Urinary bladder (tissue), 4 donors: Measurements from ENCODE around the gene AGO4. TPM values are rescaled to one million over a fixed set of nuclear protein-coding genes. Genes with fewer than 3 reads are reported as not detected.
"Not testable (repeated sequence)": the region's sequence is repeated elsewhere in the genome, so short reads cannot be mapped to it uniquely, and the experiment has no call there.

Experiments
- DNase-seq: peaks from one replicate; pipeline ENCODE4 v3.0.0-alpha.2; 2015; ENCODE audit errors: extremely low spot score
- H3K27ac ChIP-seq: one replicate; pipeline ENCODE4 v1.5.1; 2013; ENCODE audit warnings: low read depth, mild to moderate bottlenecking, moderate library complexity
- H3K36me3 ChIP-seq: one replicate; pipeline ENCODE4 v1.6.1; 2013; ENCODE audit warnings: mild to moderate bottlenecking, moderate library complexity; ENCODE audit not compliant: insufficient read depth
- H3K4me1 ChIP-seq: one replicate; pipeline ENCODE4 v1.6.1; 2013; ENCODE audit warnings: mild to moderate bottlenecking, moderate library complexity; ENCODE audit not compliant: insufficient read depth
- H3K4me3 ChIP-seq: one replicate; pipeline ENCODE4 v1.5.1; 2013; ENCODE audit warnings: low read depth, low read length
- WGBS: extraction: QIAGEN DNeasy Blood & Tissue Kit; methylation state at CpG from one replicate; pipeline ENCODE4 v1.1.7; 2013; 5-methylcytosine and 5-hydroxymethylcytosine counted together
- polyA plus RNA-seq: library from polyadenylated mRNA; stranded (reverse); fragments of 200-250 nt; gene quantifications from one replicate; pipeline ENCODE4 v1.2.3, GENCODE V29; 2013
- total RNA-seq: library from RNA; depleted of rRNA; stranded (reverse); fragments of >200 nt; gene quantifications from one replicate; pipeline ENCODE4 v1.2.3, GENCODE V29; 2014
- donor health status: healthy with polysubstance abuse.
- donor health status: healthy.

The AGO4 gene
- total and polyA plus RNA-seq, 2 donors = 11.2 to 31.7 TPM

GRCh38 chr1:35795295-35795694, 12.5 kb upstream of the AGO4 start:
- 68% methylated on average over 7 of the region's 7 CpGs for WGBS
- H3K4me3 ChIP-seq = no peak overlapping the region
- H3K36me3 ChIP-seq = no peaks in the 10 kb centered on the region
- H3K27ac ChIP-seq = no peak overlapping the region
- no peaks in the 10 kb centered on the region for H3K4me1 ChIP-seq
- no peak for DNase-seq

- no peak for DNase-seq
- Histone ChIP-seq H3K36me3 (no peaks in the 10 kb centered on the region), H3K4me3 (no peak overlapping the region), H3K4me1 (no peaks in the 10 kb centered on the region), H3K27ac (no peak overlapping the region)
- WGBS = 75% methylated on average over 5 of the region's 5 CpGs
Observed at GRCh38 chr1:35797380-35797779, 10.4 kb upstream of the AGO4 start.

GRCh38 chr1:35798019-35798418, 9.8 kb upstream of the AGO4 start:
- not testable (repeated sequence) for H3K27ac ChIP-seq, H3K4me3 ChIP-seq, H3K36me3 ChIP-seq, H3K4me1 ChIP-seq, DNase-seq
- 77% methylated on average over 2 of the region's 2 CpGs for WGBS

GRCh38 chr1:35800167-35800887, 7.5 kb upstream of the AGO4 start:
- not testable (repeated sequence) for H3K4me1 ChIP-seq, H3K27ac ChIP-seq, H3K4me3 ChIP-seq, H3K36me3 ChIP-seq, DNase-seq
- 91% methylated on average over 11 of the region's 11 CpGs for WGBS

- under 1% methylated on average over 49 of the region's 49 CpGs for WGBS
- no peak for DNase-seq
- Histone ChIP-seq H3K4me1 (no peaks in the 10 kb centered on the region), H3K4me3 (peak overlapping the region; percentile 71), H3K36me3 (no peaks in the 10 kb centered on the region), H3K27ac (peak overlapping the region; percentile 84)
Observed at GRCh38 chr1:35808450-35809113, 766 bp downstream of the AGO4 start.

GRCh38 chr1:35809114-35810095, 1.6 kb downstream of the AGO4 start:
- DNase-seq = no peak
- H3K4me3 ChIP-seq = peak overlapping the region; percentile 71
- H3K4me1 ChIP-seq = no peaks in the 10 kb centered on the region
- no peak overlapping the region for H3K27ac ChIP-seq
- no peaks in the 10 kb centered on the region for H3K36me3 ChIP-seq
- 42% methylated on average over 7 of the region's 7 CpGs for WGBS

GRCh38 chr1:35810096-35810881, 2.5 kb downstream of the AGO4 start:
- 54% methylated on average over 2 of the region's 2 CpGs for WGBS
- Histone ChIP-seq H3K4me1 (no peaks in the 10 kb centered on the region), H3K27ac (no peak overlapping the region), H3K4me3 (no peak overlapping the region), H3K36me3 (no peaks in the 10 kb centered on the region)
- DNase-seq = no peak

GRCh38 chr1:35812754-35813153, 4.9 kb downstream of the AGO4 start:
- not testable (repeated sequence) for H3K4me1 ChIP-seq, DNase-seq, H3K27ac ChIP-seq, H3K36me3 ChIP-seq, H3K4me3 ChIP-seq
- 96% methylated on average over 5 of the region's 5 CpGs for WGBS

- Histone ChIP-seq H3K27ac (no peak overlapping the region), H3K4me1 (no peaks in the 10 kb centered on the region), H3K4me3 (no peak overlapping the region), H3K36me3 (peaks cover 6% of the 10 kb centered on the region)
- WGBS = 86% methylated on average over 1 of the region's 1 CpG
- no peak for DNase-seq
Observed at GRCh38 chr1:35825255-35825654, 17.4 kb downstream of the AGO4 start.

GRCh38 chr1:35832276-35832905, 24.6 kb downstream of the AGO4 start:
- 92% methylated on average over 2 of the region's 2 CpGs for WGBS
- no peaks in the 10 kb centered on the region for H3K4me1 ChIP-seq
- no peak for DNase-seq
- H3K27ac ChIP-seq = no peak overlapping the region
- no peak overlapping the region for H3K4me3 ChIP-seq
- H3K36me3 ChIP-seq = peaks cover 5% of the 10 kb centered on the region

GRCh38 chr1:35833395-35833794, 25.6 kb downstream of the AGO4 start:
- Histone ChIP-seq H3K4me3 (no peak overlapping the region), H3K27ac (no peak overlapping the region), H3K36me3 (peaks cover 5% of the 10 kb centered on the region), H3K4me1 (no peaks in the 10 kb centered on the region)
- WGBS = 94% methylated on average over 2 of the region's 2 CpGs
- DNase-seq = no peak

GRCh38 chr1:35834218-35834617, 26.4 kb downstream of the AGO4 start:
- no peak overlapping the region for H3K4me3 ChIP-seq
- H3K4me1 ChIP-seq = no peaks in the 10 kb centered on the region
- DNase-seq = no peak
- peaks cover 5% of the 10 kb centered on the region for H3K36me3 ChIP-seq
- no peak overlapping the region for H3K27ac ChIP-seq
- WGBS = 90% methylated on average over 2 of the region's 2 CpGs

GRCh38 chr1:35835398-35835797, 27.6 kb downstream of the AGO4 start:
- WGBS = 60% methylated on average over 2 of the region's 2 CpGs
- Histone ChIP-seq H3K36me3 (peaks cover 5% of the 10 kb centered on the region), H3K4me3 (no peak overlapping the region), H3K27ac (no peak overlapping the region), H3K4me1 (no peaks in the 10 kb centered on the region)
- no peak for DNase-seq
